ENCODE measurements around the gene MYPOP. TPM values are rescaled to one million over a fixed set of nuclear protein-coding genes. Genes with fewer than 3 reads are reported as not detected.

MYPOP gene
- total and polyA plus RNA-seq, 9 of the 15 experiments (the other 6 are each of a cell fraction or from before 2014, with no cell fraction given), result 0.32 to 7.6 (median 1.6) TPM

GRCh38 chr19:45902651-45903625 is 525 bp upstream of the MYPOP start (continued):
- TF ChIP-seq NCOA4 (IDR thresholded peaks at IDR 0.05; ENCODE audit: partially characterized antibody), result no peak
- peak; percentile 97 for TF ChIP-seq HDAC2 (IDR thresholded peaks at IDR 0.05)
- TF ChIP-seq ETS1 (conservative IDR thresholded peaks at IDR 0.05; ENCODE audit: control insufficient read depth, low read depth, low read length), result no peak
- no peak for TF ChIP-seq ZNF57 (CRISPR knock-in tag; IDR thresholded peaks at IDR 0.05)
- TF ChIP-seq, protein P1, sequence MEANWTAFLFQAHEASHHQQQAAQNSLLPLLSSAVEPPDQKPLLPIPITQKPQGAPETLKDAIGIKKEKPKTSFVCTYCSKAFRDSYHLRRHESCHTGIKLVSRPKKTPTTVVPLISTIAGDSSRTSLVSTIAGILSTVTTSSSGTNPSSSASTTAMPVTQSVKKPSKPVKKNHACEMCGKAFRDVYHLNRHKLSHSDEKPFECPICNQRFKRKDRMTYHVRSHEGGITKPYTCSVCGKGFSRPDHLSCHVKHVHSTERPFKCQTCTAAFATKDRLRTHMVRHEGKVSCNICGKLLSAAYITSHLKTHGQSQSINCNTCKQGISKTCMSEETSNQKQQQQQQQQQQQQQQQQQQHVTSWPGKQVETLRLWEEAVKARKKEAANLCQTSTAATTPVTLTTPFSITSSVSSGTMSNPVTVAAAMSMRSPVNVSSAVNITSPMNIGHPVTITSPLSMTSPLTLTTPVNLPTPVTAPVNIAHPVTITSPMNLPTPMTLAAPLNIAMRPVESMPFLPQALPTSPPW (CRISPR knock-in tag; IDR thresholded peaks at IDR 0.05), result peak; percentile 97
- TF ChIP-seq CHCHD3 (CRISPR knock-in tag; IDR thresholded peaks at IDR 0.05), result no peak
- peak; percentile 34 for TF ChIP-seq NEUROD1 (IDR thresholded peaks at IDR 0.05; ENCODE audit: borderline replicate concordance, low read depth, low read length, partially characterized antibody)
- TF ChIP-seq HNRNPL (IDR thresholded peaks at IDR 0.05; ENCODE audit: low read depth, low read length), result 0 out of 2 replicates have a peak, but pooled peaks have one; percentile 38
- no peak for TF ChIP-seq FOXK1 (CRISPR knock-in tag; IDR thresholded peaks at IDR 0.05; ENCODE audit: borderline replicate concordance)
- TF ChIP-seq PRPF4 (IDR thresholded peaks at IDR 0.05; ENCODE audit: insufficient read depth, low read depth, low read length, poor library complexity, severe bottlenecking), result no peak
- TF ChIP-seq GMEB1 (CRISPR knock-in tag; IDR thresholded peaks at IDR 0.05), result 0 out of 2 replicates have a peak, but pooled peaks have one; percentile 6
- TF ChIP-seq ETV6 (IDR thresholded peaks at IDR 0.05; ENCODE audit: borderline replicate concordance in 1 of 2, low read depth in 2 of 2, low read length in 1 of 2), result no peak
- no peak for TF ChIP-seq ETV6 (CRISPR knock-in tag; IDR thresholded peaks at IDR 0.05; ENCODE audit: borderline replicate concordance)
- 0 out of 2 replicates have a peak, but pooled peaks have one; percentile 8 for TF ChIP-seq HCFC1 (IDR thresholded peaks at IDR 0.05; ENCODE audit: low read depth, low read length)
- TF ChIP-seq TBP (optimal IDR thresholded peaks at IDR 0.05; ENCODE audit: low read depth, low read length), result peak; percentile 63
- TF ChIP-seq FOXO4 (CRISPR knock-in tag; IDR thresholded peaks at IDR 0.05), result 0 out of 2 replicates have a peak, but pooled peaks have one; percentile 16
- no peak for TF ChIP-seq MTA1 (IDR thresholded peaks at IDR 0.05; ENCODE audit: borderline replicate concordance)
- peak; percentile 31; the same call in 1 of the 2 replicates for TF ChIP-seq KLF13 (tag; IDR thresholded peaks at IDR 0.05; ENCODE audit: borderline replicate concordance, low read depth)
- TF ChIP-seq, protein P2, sequence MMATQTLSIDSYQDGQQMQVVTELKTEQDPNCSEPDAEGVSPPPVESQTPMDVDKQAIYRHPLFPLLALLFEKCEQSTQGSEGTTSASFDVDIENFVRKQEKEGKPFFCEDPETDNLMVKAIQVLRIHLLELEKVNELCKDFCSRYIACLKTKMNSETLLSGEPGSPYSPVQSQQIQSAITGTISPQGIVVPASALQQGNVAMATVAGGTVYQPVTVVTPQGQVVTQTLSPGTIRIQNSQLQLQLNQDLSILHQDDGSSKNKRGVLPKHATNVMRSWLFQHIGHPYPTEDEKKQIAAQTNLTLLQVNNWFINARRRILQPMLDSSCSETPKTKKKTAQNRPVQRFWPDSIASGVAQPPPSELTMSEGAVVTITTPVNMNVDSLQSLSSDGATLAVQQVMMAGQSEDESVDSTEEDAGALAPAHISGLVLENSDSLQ (IDR thresholded peaks at IDR 0.05), result no peak
